ENCODE measurements around the gene CCDC89.

Gene CCDC89

GRCh38 chr11:85643191-85643614 is 42.8 kb downstream of the CCDC89 start:
- CTCF ChIA-PET = no interaction called here
- no peak for TF ChIP-seq CTCF (IDR thresholded peaks at IDR 0.05; ENCODE audit: control extremely low read depth, extremely low read depth, low read depth, missing control alignments)
- DNase-seq (ENCODE audit: extremely low spot score) = no peak
- POLR2A ChIA-PET = no interaction called here

- DNase-seq (ENCODE audit: extremely low spot score) = no peak
- ChIA-PET CTCF (no interaction called here), POLR2A (no interaction called here)
- no peak for TF ChIP-seq CTCF (IDR thresholded peaks at IDR 0.05; ENCODE audit: control extremely low read depth, extremely low read depth, low read depth, missing control alignments)
These were observed 51.2 kb downstream of the CCDC89 start for GRCh38 chr11:85634747-85635146.

Measured in GM10248 (cell line).